Testis (tissue), 2 donors: ENCODE data around the gene SCFD2.

Experiments used
- POLR2A ChIP-seq: fragments of 450-650 bp; IDR thresholded peaks from one replicate; pipeline ENCODE4 v1.6.1; 2017; ENCODE audit warnings: antibody characterized with exemption, mild to moderate bottlenecking, moderate library complexity
- TF ChIP-seq, protein P1 (sequence below), 3 experiments: fragments of 450-650 bp in 2 of 3; fragments of 200-600 bp in 1 of 3; sonication (generic) in 1 of 3; IDR thresholded peaks; one replicate each; pipeline ENCODE4 v1.5.1; 2016 to 2019; ENCODE audit warnings: antibody characterized with exemption in 3 of 3, mild to moderate bottlenecking in 2 of 3, moderate library complexity in 1 of 3

GRCh38 chr4:53156896-53157295 is 209.0 kb downstream of the SCFD2 start:
- TF ChIP-seq, protein P1, sequence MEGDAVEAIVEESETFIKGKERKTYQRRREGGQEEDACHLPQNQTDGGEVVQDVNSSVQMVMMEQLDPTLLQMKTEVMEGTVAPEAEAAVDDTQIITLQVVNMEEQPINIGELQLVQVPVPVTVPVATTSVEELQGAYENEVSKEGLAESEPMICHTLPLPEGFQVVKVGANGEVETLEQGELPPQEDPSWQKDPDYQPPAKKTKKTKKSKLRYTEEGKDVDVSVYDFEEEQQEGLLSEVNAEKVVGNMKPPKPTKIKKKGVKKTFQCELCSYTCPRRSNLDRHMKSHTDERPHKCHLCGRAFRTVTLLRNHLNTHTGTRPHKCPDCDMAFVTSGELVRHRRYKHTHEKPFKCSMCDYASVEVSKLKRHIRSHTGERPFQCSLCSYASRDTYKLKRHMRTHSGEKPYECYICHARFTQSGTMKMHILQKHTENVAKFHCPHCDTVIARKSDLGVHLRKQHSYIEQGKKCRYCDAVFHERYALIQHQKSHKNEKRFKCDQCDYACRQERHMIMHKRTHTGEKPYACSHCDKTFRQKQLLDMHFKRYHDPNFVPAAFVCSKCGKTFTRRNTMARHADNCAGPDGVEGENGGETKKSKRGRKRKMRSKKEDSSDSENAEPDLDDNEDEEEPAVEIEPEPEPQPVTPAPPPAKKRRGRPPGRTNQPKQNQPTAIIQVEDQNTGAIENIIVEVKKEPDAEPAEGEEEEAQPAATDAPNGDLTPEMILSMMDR (IDR thresholded peaks at IDR 0.05), result no peak
- TF ChIP-seq POLR2A, result no peak
